HepG2 (cell line): ENCODE measurements around the gene ANKRD40CL. TPM values are rescaled to one million over a fixed set of nuclear protein-coding genes. Genes with fewer than 3 reads are reported as not detected.

ENCODE experiments used
- ATAC-seq: fragments of 200-7000 bp; cut with Tn5 transposase; 3 replicates; pipeline ENCODE4 v1.9.1; 2020; ENCODE audit warnings: mild to moderate bottlenecking, moderate library complexity
- BruUV-seq: library from RNA; stranded (reverse); fragments of 400-500 nt; replicated peaks from 2 replicates; lab custom pipeline; 2021; lab: Mats Ljungman, UMichigan
- CTCF ChIA-PET: fragments of 300-600 bp; formaldehyde crosslinking; extraction: SDS; loops from one replicate; lab custom pipeline; 2021; ENCODE audit warnings: low total read pairs, inconsistent platforms, low intra/inter-chr PET ratio; lab: Yijun Ruan, JAX
- POLR2A ChIA-PET: fragments of 350-600 bp; sonication (Branson Sonifier 250); formaldehyde crosslinking; loops from one replicate; lab custom pipeline; 2020; ENCODE audit warnings: antibody characterized with exemption, inconsistent platforms; lab: Yijun Ruan, JAX
- DNase-seq: peaks from one replicate; pipeline ENCODE4 v3.0.0-alpha.2; 2015; ENCODE audit warnings: low spot score
- FAIRE-seq: peaks from 3 replicates; lab custom pipeline; 2011; peaks lifted over from hg19 to GRCh38; lab: Jason Lieb, UNC
- H2AFZ ChIP-seq: one replicate; pipeline ENCODE4 v1.6.1; 2011; ENCODE audit warnings: low read length, inconsistent platforms
- H3K27ac ChIP-seq: fragments of 300-600 bp; 3 replicates; pipeline ENCODE4 v1.8.0; 2011; ENCODE audit warnings: mixed run types, mild to moderate bottlenecking, mixed read lengths, low read length, inconsistent platforms; ENCODE audit not compliant: insufficient read depth; ENCODE audit errors: extremely low read length
- H3K27me3 ChIP-seq, 2 experiments: fragments of 200-600 bp in 1 of 2; 2 replicates in 1 of 2; 3 replicates in 1 of 2; pipeline versions ENCODE4 v1.6.0 to v1.8.0; 2011; ENCODE audit warnings: low read length in 2 of 2, mild to moderate bottlenecking in 2 of 2, moderate library complexity in 2 of 2, inconsistent platforms in 1 of 2; ENCODE audit not compliant: insufficient read depth in 2 of 2, control insufficient read depth in 1 of 2
- H3K36me3 ChIP-seq, 2 experiments: fragments of 200-600 bp in 1 of 2; replicated peaks in 1 of 2; 2 replicates in 1 of 2; 3 replicates in 1 of 2; pipeline versions ENCODE4 v1.5.1 to v1.8.0; 2011; ENCODE audit warnings: low read length in 2 of 2, inconsistent platforms in 1 of 2; ENCODE audit not compliant: insufficient read depth in 2 of 2, control insufficient read depth in 1 of 2
- H3K4me1 ChIP-seq: 2 replicates; pipeline ENCODE4 v1.5.1; 2012; ENCODE audit warnings: low read length, inconsistent platforms; ENCODE audit not compliant: insufficient read depth
- H3K4me2 ChIP-seq: 2 replicates; pipeline ENCODE4 v1.6.0; 2011; ENCODE audit warnings: low read depth, low read length, inconsistent platforms
- H3K4me3 ChIP-seq, 3 experiments: fragments of 200-600 bp in 1 of 3; sonication (generic), shearing (Covaris generic) in 1 of 3; replicated peaks in 1 of 3; 2 replicates each; pipeline ENCODE4 v1.5.1; 2011 to 2016; ENCODE audit warnings: low read length in 3 of 3, inconsistent platforms in 2 of 3, low read depth in 2 of 3, mild to moderate bottlenecking in 2 of 3, control low read depth in 1 of 3, mixed read lengths in 1 of 3; ENCODE audit not compliant: insufficient read depth in 1 of 3
- H3K79me2 ChIP-seq: one replicate; pipeline ENCODE4 v1.6.1; 2011; ENCODE audit warnings: low read length, inconsistent platforms; ENCODE audit not compliant: insufficient read depth
- H3K9ac ChIP-seq: 2 replicates; pipeline ENCODE4 v1.6.0; 2011; ENCODE audit warnings: mild to moderate bottlenecking, low read depth, low read length, inconsistent platforms; ENCODE audit not compliant: insufficient read depth
- H3K9me3 ChIP-seq: 2 replicates; pipeline ENCODE4 v1.5.1; 2012; ENCODE audit warnings: mild to moderate bottlenecking, low read length
- H4K20me1 ChIP-seq: 2 replicates; pipeline ENCODE4 v1.6.0; 2011; ENCODE audit warnings: inconsistent platforms, mild to moderate bottlenecking, low read length, moderate library complexity; ENCODE audit not compliant: insufficient read depth
- FOXK2 ChIP-seq: fragments of 450-650 bp; IDR thresholded peaks from 2 replicates; pipeline ENCODE4 v1.6.1; 2016
- KAT7 ChIP-seq: IDR thresholded peaks from 2 replicates; pipeline ENCODE4 v1.6.1; 2018; ENCODE audit warnings: borderline replicate concordance, missing compliant biosample characterization
- KDM6A ChIP-seq: IDR thresholded peaks from 2 replicates; pipeline ENCODE4 v1.6.1; 2016; ENCODE audit warnings: low read depth
- MLLT10 ChIP-seq: sonication (generic); formaldehyde crosslinking; IDR thresholded peaks from 2 replicates; pipeline ENCODE4 v1.4.0; 2020; ENCODE audit warnings: missing genetic modification reagents
- NFE2L2 ChIP-seq: fragments of 150-350 bp; IDR thresholded peaks from 2 replicates; pipeline ENCODE4 v1.6.1; 2014; ENCODE audit warnings: low read length
- PCBP1 ChIP-seq: fragments of 200-400 bp; formaldehyde crosslinking; IDR thresholded peaks from 2 replicates; pipeline ENCODE4 v1.6.1; 2017; ENCODE audit warnings: mild to moderate bottlenecking, low read depth, low read length, borderline replicate concordance
- POLR2AphosphoS5 ChIP-seq: IDR thresholded peaks from 2 replicates; pipeline ENCODE4 v1.6.1; 2012; ENCODE audit warnings: low read depth, low read length
- RARA ChIP-seq: IDR thresholded peaks from 2 replicates; pipeline ENCODE4 v1.6.1; 2016; ENCODE audit warnings: missing genetic modification reagents, missing compliant biosample characterization
- REL ChIP-seq: sonication (generic); formaldehyde crosslinking; conservative IDR thresholded peaks from 2 replicates; pipeline ENCODE4 v1.8.0; 2022; ENCODE audit warnings: mild to moderate bottlenecking, missing genetic modification reagents, moderate library complexity
- TCF7 ChIP-seq: sonication (generic); IDR thresholded peaks from 2 replicates; pipeline ENCODE4 v1.6.1; 2016; ENCODE audit warnings: antibody characterized with exemption, low read depth
- ZNF317 ChIP-seq: sonication (generic); formaldehyde crosslinking; IDR thresholded peaks from 2 replicates; pipeline ENCODE4 v1.5.0; 2020; ENCODE audit warnings: mild to moderate bottlenecking, missing genetic modification reagents
- ZNF333 ChIP-seq: sonication (generic); formaldehyde crosslinking; IDR thresholded peaks from 2 replicates; pipeline ENCODE4 v1.4.0; 2020; ENCODE audit warnings: mild to moderate bottlenecking, missing genetic modification reagents, borderline replicate concordance
- ZNF446 ChIP-seq: sonication (generic); formaldehyde crosslinking; IDR thresholded peaks from 2 replicates; pipeline ENCODE4 v1.5.0; 2020; ENCODE audit warnings: mild to moderate bottlenecking, missing genetic modification reagents
- ZNF569 ChIP-seq: sonication (generic); formaldehyde crosslinking; IDR thresholded peaks from 2 replicates; pipeline ENCODE4 v1.5.0; 2020; ENCODE audit warnings: mild to moderate bottlenecking, missing genetic modification reagents, moderate library complexity, borderline replicate concordance
- ZNF749 ChIP-seq: sonication (generic); formaldehyde crosslinking; IDR thresholded peaks from 2 replicates; pipeline ENCODE4 v1.8.0; 2022; ENCODE audit warnings: mild to moderate bottlenecking, missing genetic modification reagents, moderate library complexity, borderline replicate concordance
- ZNF766 ChIP-seq: sonication (generic); formaldehyde crosslinking; IDR thresholded peaks from 2 replicates; pipeline ENCODE4 v1.5.0; 2020; ENCODE audit warnings: missing genetic modification reagents, borderline replicate concordance
- ZNF770 ChIP-seq: sonication (generic); formaldehyde crosslinking; IDR thresholded peaks from 2 replicates; pipeline ENCODE4 v1.5.0; 2020; ENCODE audit warnings: mild to moderate bottlenecking, missing genetic modification reagents
- WGBS: methylation state at CpG from one replicate; pipeline ENCODE4 v1.1.6; 2017; ENCODE audit warnings: low lambda C conversion rate; 5-methylcytosine and 5-hydroxymethylcytosine counted together
- in situ Hi-C: cut with HindIII; loops from 2 replicates; pipeline ENCODE4 v1.10.0; 2017; ENCODE audit warnings: low pct_unique_long_range_greater_than_20kb; ENCODE audit not compliant: extremely low pct_ligation_motif_present
- intact Hi-C: fragments of 100-400 bp; cut with micrococcal nuclease; formaldehyde crosslinking; loops from one replicate; pipeline ENCODE4 v1.10.0; 2022; ENCODE audit not compliant: unreplicated experiment
- polyA plus RNA-seq, 8 experiments: library from polyadenylated mRNA; depleted of rRNA in 3 of 8; stranded (reverse) in 7 of 8; unstranded in 1 of 8; fragments of >200 nt; fragmentation: Illumina TruSeq in 4 of 8; extraction: Trizol in 4 of 8; gene quantifications; 2 replicates each; pipeline versions ENCODE4 v1.2.1 to v1.2.3, GENCODE V29; 2011 to 2016; ENCODE audit warnings: low read depth in 4 of 8, missing spikeins in 1 of 8, mixed read lengths in 1 of 8; ENCODE audit not compliant: insufficient read depth in 1 of 8
- total RNA-seq, 5 experiments: library from RNA; depleted of rRNA; stranded (reverse); fragments of >200 nt; fragmentation: Illumina TruSeq; extraction: Trizol; gene quantifications; 2 replicates each; pipeline ENCODE4 v1.2.3, GENCODE V29; 2016; ENCODE audit warnings: low read depth in 1 of 5

ANKRD40CL gene
- total and polyA plus RNA-seq, 2 of the 13 experiments (the other 11 are each of a cell fraction or from before 2014, with no cell fraction given), result 0.03 to 0.11 TPM

GRCh38 chr17:50775926-50776325 is 8.6 kb upstream of the ANKRD40CL start:
- Histone ChIP-seq H3K27me3 (peaks cover 0 to 3% of the 10 kb centered on the region in 2 experiments; a peak in 1 of 5 replicates), H3K36me3 (no peaks in the 10 kb centered on the region), H3K27ac (no peak overlapping the region), H4K20me1 (no peaks in the 10 kb centered on the region), H3K9me3 (no peaks in the 10 kb centered on the region), H3K4me1 (no peaks in the 10 kb centered on the region), H3K4me2 (no peak overlapping the region), H2AFZ (no peak overlapping the region), H3K79me2 (no peaks in the 10 kb centered on the region), H3K9ac (no peak overlapping the region), H3K4me3 (no peak overlapping the region)
- TF ChIP-seq ZNF569 (CRISPR knock-in tag), result no peak
- TF ChIP-seq ZNF333, result no peak
- TF ChIP-seq ZNF317 (CRISPR knock-in tag), result no peak
- TF ChIP-seq ZNF770 (CRISPR knock-in tag), result no peak
- no peak for TF ChIP-seq TCF7
- no peak for TF ChIP-seq ZNF766
- no peak for TF ChIP-seq MLLT10 (CRISPR knock-in tag)
- no peak for TF ChIP-seq ZNF446 (CRISPR knock-in tag)
- no peak for TF ChIP-seq POLR2AphosphoS5
- TF ChIP-seq FOXK2, result no peak
- TF ChIP-seq PCBP1, result no peak
- TF ChIP-seq NFE2L2, result no peak
- no peak for TF ChIP-seq KDM6A (CRISPR knock-in tag)
- no peak for TF ChIP-seq RARA (CRISPR knock-in tag)
- TF ChIP-seq REL (CRISPR knock-in tag), result no peak
- no peak for TF ChIP-seq KAT7 (CRISPR knock-in tag)
- no peak for TF ChIP-seq ZNF749 (CRISPR knock-in tag)
- DNase-seq (no peak), ATAC-seq (no peak), FAIRE-seq (no peak)
- BruUV-seq, result no TSS peak
- ChIA-PET CTCF (no interaction called here), POLR2A (interaction anchor here (1.0 kb wide), 1 partner anchor 19 kb away, joined by 3 read pairs; no protein-coding TSS in a partner anchor)
- intact Hi-C loops (no loop called here), in situ Hi-C loops (no loop called here)
- WGBS, result 40% methylated on average over 3 of the region's 3 CpGs
